GM12878 (cell line): Measurements from ENCODE around the gene NMD3. TPM values are rescaled to one million over a fixed set of nuclear protein-coding genes. Genes with fewer than 3 reads are reported as not detected.

Source experiments
- ATAC-seq: fragments of 200-7000 bp; cut with Tn5 transposase; 3 replicates; pipeline ENCODE4 v1.9.1; 2020; ENCODE audit warnings: mild to moderate bottlenecking, moderate library complexity
- BruUV-seq: library from RNA; stranded (reverse); fragments of 400-500 nt; replicated peaks from 2 replicates; lab custom pipeline; 2021; lab: Mats Ljungman, UMichigan
- CTCF ChIA-PET: fragments of 300-600 bp; sonication (Branson Sonifier 250); formaldehyde crosslinking; extraction: SDS; loops from one replicate; lab custom pipeline; 2021; ENCODE audit warnings: inconsistent platforms; lab: Yijun Ruan, JAX
- POLR2A ChIA-PET: fragments of 350-600 bp; formaldehyde crosslinking; extraction: SDS; loops from one replicate; lab custom pipeline; 2021; ENCODE audit warnings: inconsistent platforms; lab: Charles Lee
- RAD21 ChIA-PET: fragments of 300-600 bp; sonication (Branson Sonifier 250); formaldehyde crosslinking; loops from one replicate; lab custom pipeline; 2023; ENCODE audit warnings: antibody characterized with exemption; ENCODE audit not compliant: unreplicated experiment; lab: Charles Lee
- SMC1A ChIA-PET: fragments of 300-600 bp; sonication (Branson Sonifier 250); formaldehyde crosslinking; loops from one replicate; lab custom pipeline; 2023; ENCODE audit not compliant: unreplicated experiment, uncharacterized antibody; lab: Charles Lee
- DNase-seq: peaks from one replicate; pipeline ENCODE4 v3.0.0-alpha.2; 2011; ENCODE audit warnings: low read depth, low spot score
- FAIRE-seq: peaks from 3 replicates; lab custom pipeline; 2011; peaks lifted over from hg19 to GRCh38; lab: Jason Lieb, UNC
- H2AFZ ChIP-seq: 2 replicates; pipeline ENCODE4 v1.6.0; 2011; ENCODE audit warnings: low read depth, low read length, control low read depth; ENCODE audit not compliant: control insufficient read depth
- H3K27ac ChIP-seq: 2 replicates; pipeline ENCODE4 v1.5.1; 2011; ENCODE audit warnings: control low read depth; ENCODE audit not compliant: control insufficient read depth, insufficient read depth
- H3K27me3 ChIP-seq, 2 experiments: replicated peaks in 1 of 2; 2 replicates each; pipeline versions ENCODE4 v1.6.0 to v1.6.1; 2011; ENCODE audit warnings: low read length in 1 of 2; ENCODE audit not compliant: control insufficient read depth in 2 of 2, insufficient read depth in 2 of 2
- H3K36me3 ChIP-seq, 2 experiments: 2 replicates each; pipeline ENCODE4 v1.5.1; 2011; ENCODE audit warnings: low read length in 1 of 2; ENCODE audit not compliant: control insufficient read depth in 2 of 2, insufficient read depth in 2 of 2
- H3K4me1 ChIP-seq: 2 replicates; pipeline ENCODE4 v1.6.1; 2011; ENCODE audit warnings: mild to moderate bottlenecking, low read length, moderate library complexity, mixed read lengths; ENCODE audit not compliant: control insufficient read depth, insufficient read depth
- H3K4me2 ChIP-seq: 2 replicates; pipeline ENCODE4 v1.6.0; 2011; ENCODE audit warnings: control low read depth; ENCODE audit not compliant: control insufficient read depth, insufficient read depth
- H3K4me3 ChIP-seq: fragments of 200-600 bp; sonication (generic); 2 replicates; pipeline ENCODE4 v1.5.1; 2016
- H3K79me2 ChIP-seq: 2 replicates; pipeline ENCODE4 v1.6.0; 2011; ENCODE audit warnings: low read length; ENCODE audit not compliant: control insufficient read depth, insufficient read depth
- H3K9ac ChIP-seq: 2 replicates; pipeline ENCODE4 v1.8.0; 2011; ENCODE audit warnings: low read length, control low read depth, mixed read lengths; ENCODE audit not compliant: control insufficient read depth, insufficient read depth
- H3K9me3 ChIP-seq: replicated peaks from 3 replicates; pipeline ENCODE4 v1.5.1; 2011; ENCODE audit warnings: mild to moderate bottlenecking, low read length; ENCODE audit not compliant: control insufficient read depth, insufficient read depth
- H4K20me1 ChIP-seq: 2 replicates; pipeline ENCODE4 v1.6.0; 2011; ENCODE audit not compliant: control insufficient read depth, insufficient read depth
- SREBF1 ChIP-seq: IDR thresholded peaks from 2 replicates; pipeline ENCODE4 v1.6.1; 2012; ENCODE audit warnings: mild to moderate bottlenecking, low read length
- USF2 ChIP-seq: IDR thresholded peaks from 2 replicates; pipeline ENCODE4 v1.6.1; 2011; ENCODE audit warnings: low read depth, low read length, improper control_type of control experiment, borderline replicate concordance
- WGBS: methylation state at CpG from one replicate; pipeline ENCODE4 v1.1.6; 2016; ENCODE audit warnings: low lambda C conversion rate; ENCODE audit not compliant: insufficient replicate concordance, insufficient coverage; ENCODE audit errors: missing lambda C conversion rate; 5-methylcytosine and 5-hydroxymethylcytosine counted together
- in situ Hi-C: fragments of 300-500 bp; cut with MboI; formaldehyde crosslinking; loops from 9 replicates; pipeline ENCODE4 v1.14.3; 2018; ENCODE audit warnings: mixed read lengths
- intact Hi-C: fragments of 100-400 bp; cut with micrococcal nuclease; formaldehyde crosslinking; loops from one replicate; pipeline ENCODE4 v1.14.2; 2022; ENCODE audit not compliant: unreplicated experiment
- polyA plus RNA-seq, 11 experiments: library from polyadenylated mRNA; depleted of rRNA in 4 of 11; unstranded in 6 of 11; stranded (reverse) in 5 of 11; fragments of >200 nt; fragmentation: Nextera tagmentation in 4 of 11; fragmentation: Illumina TruSeq in 1 of 11; extraction: Ambion mirVana in 4 of 11; extraction: Trizol in 1 of 11; gene quantifications; 1 replicate in 1 of 11; 2 replicates in 10 of 11; pipeline versions ENCODE4 v1.2.1 to v1.2.3, GENCODE V29; 2011 to 2016; ENCODE audit warnings: inconsistent platforms in 2 of 11, missing spikeins in 2 of 11, low read depth in 1 of 11
- total RNA-seq, 4 experiments: library from RNA; depleted of rRNA in 3 of 4; stranded (reverse); fragments of >200 nt in 3 of 4; fragmentation: Illumina TruSeq in 1 of 4; extraction: Trizol in 1 of 4; gene quantifications; 2 replicates each; pipeline versions ENCODE4 v1.2.1 to v1.2.3, GENCODE V29; 2013 to 2021
- TF ChIP-seq, protein P1 (sequence below): fragments of 450-650 bp; formaldehyde crosslinking; IDR thresholded peaks from 2 replicates; pipeline ENCODE4 v1.4.0; 2020; ENCODE audit warnings: mild to moderate bottlenecking, moderate library complexity
- TF ChIP-seq, protein P2 (sequence below): fragments of 450-650 bp; IDR thresholded peaks from 2 replicates; pipeline ENCODE4 v1.6.1; 2017; ENCODE audit warnings: mild to moderate bottlenecking, low read depth, inconsistent platforms; ENCODE audit not compliant: poor library complexity, severe bottlenecking

Gene NMD3
- total and polyA plus RNA-seq, 10 of the 15 experiments (the other 5 are each of a cell fraction or from before 2014, with no cell fraction given): 34.2 to 66.8 (median 55.7) TPM

DNA sequence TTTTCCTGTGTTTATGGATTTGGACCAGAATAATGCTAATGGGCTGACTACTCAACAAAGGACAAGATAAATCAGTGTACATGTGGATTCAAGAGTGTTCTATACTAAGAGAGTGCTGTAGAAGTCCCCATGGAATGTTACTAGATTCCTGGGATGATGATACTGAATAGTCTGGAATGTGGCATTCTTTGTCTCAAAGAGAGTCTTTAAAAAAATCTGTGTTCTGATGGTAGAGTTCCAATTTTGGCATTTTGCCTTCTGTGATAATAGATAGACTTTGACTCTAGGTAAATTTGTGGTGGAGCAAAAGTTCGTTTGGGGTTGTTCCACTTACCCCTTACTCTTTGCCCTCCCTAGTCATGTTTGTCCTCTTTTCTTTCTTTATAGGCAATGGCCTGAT lies 43.7 kb downstream of the NMD3 start:
- peaks cover 5% of the 10 kb centered on the region; the same call in 2 of the 3 replicates for H3K9me3 ChIP-seq
- H3K4me3 ChIP-seq: no peak overlapping the region
- CTCF ChIA-PET: no interaction called here
- TF ChIP-seq USF2: no peak
- TF ChIP-seq, protein P1, sequence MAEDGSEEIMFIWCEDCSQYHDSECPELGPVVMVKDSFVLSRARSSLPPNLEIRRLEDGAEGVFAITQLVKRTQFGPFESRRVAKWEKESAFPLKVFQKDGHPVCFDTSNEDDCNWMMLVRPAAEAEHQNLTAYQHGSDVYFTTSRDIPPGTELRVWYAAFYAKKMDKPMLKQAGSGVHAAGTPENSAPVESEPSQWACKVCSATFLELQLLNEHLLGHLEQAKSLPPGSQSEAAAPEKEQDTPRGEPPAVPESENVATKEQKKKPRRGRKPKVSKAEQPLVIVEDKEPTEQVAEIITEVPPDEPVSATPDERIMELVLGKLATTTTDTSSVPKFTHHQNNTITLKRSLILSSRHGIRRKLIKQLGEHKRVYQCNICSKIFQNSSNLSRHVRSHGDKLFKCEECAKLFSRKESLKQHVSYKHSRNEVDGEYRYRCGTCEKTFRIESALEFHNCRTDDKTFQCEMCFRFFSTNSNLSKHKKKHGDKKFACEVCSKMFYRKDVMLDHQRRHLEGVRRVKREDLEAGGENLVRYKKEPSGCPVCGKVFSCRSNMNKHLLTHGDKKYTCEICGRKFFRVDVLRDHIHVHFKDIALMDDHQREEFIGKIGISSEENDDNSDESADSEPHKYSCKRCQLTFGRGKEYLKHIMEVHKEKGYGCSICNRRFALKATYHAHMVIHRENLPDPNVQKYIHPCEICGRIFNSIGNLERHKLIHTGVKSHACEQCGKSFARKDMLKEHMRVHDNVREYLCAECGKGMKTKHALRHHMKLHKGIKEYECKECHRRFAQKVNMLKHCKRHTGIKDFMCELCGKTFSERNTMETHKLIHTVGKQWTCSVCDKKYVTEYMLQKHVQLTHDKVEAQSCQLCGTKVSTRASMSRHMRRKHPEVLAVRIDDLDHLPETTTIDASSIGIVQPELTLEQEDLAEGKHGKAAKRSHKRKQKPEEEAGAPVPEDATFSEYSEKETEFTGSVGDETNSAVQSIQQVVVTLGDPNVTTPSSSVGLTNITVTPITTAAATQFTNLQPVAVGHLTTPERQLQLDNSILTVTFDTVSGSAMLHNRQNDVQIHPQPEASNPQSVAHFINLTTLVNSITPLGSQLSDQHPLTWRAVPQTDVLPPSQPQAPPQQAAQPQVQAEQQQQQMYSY: no peak
- TF ChIP-seq, protein P2, sequence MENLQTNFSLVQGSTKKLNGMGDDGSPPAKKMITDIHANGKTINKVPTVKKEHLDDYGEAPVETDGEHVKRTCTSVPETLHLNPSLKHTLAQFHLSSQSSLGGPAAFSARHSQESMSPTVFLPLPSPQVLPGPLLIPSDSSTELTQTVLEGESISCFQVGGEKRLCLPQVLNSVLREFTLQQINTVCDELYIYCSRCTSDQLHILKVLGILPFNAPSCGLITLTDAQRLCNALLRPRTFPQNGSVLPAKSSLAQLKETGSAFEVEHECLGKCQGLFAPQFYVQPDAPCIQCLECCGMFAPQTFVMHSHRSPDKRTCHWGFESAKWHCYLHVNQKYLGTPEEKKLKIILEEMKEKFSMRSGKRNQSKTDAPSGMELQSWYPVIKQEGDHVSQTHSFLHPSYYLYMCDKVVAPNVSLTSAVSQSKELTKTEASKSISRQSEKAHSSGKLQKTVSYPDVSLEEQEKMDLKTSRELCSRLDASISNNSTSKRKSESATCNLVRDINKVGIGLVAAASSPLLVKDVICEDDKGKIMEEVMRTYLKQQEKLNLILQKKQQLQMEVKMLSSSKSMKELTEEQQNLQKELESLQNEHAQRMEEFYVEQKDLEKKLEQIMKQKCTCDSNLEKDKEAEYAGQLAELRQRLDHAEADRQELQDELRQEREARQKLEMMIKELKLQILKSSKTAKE: no peak
- no peak for TF ChIP-seq SREBF1
- TF ChIP-seq, all 136 proteins: peak for 0
- Histone ChIP-seq H3K4me1 (no peaks in the 10 kb centered on the region), H3K27ac (no peak overlapping the region), H3K36me3 (no peaks in the 10 kb centered on the region), H4K20me1 (no peaks in the 10 kb centered on the region), H3K4me2 (no peak overlapping the region), H3K9ac (no peak overlapping the region), H3K27me3 (no peaks in the 10 kb centered on the region), H2AFZ (no peak overlapping the region), H3K79me2 (no peaks in the 10 kb centered on the region)
- intact Hi-C loops: no loop called here
- in situ Hi-C loops: no loop called here
- ChIA-PET SMC1A (no interaction called here), RAD21 (no interaction called here), POLR2A (no interaction called here)
- ATAC-seq (no peak), FAIRE-seq (no peak), DNase-seq (no peak)
- 43% methylated on average over 1 of the region's 1 CpG for WGBS
- no TSS peak for BruUV-seq
